A673 (cell line): ENCODE results near the gene EDAR. TPM values are rescaled to one million over a fixed set of nuclear protein-coding genes. Genes with fewer than 3 reads are reported as not detected.

Experiments used
- BruUV-seq: library from RNA; stranded (reverse); fragments of 400-500 nt; replicated peaks from 2 replicates; lab custom pipeline; 2021; lab: Mats Ljungman, UMichigan
- CTCF ChIA-PET: fragments of 300-600 bp; sonication (Branson Sonifier 250); formaldehyde crosslinking; loops from one replicate; lab custom pipeline; 2022; ENCODE audit warnings: antibody characterized with exemption; lab: Charles Lee
- POLR2A ChIA-PET: fragments of 300-600 bp; sonication (Branson Sonifier 250); formaldehyde crosslinking; loops from one replicate; lab custom pipeline; 2022; ENCODE audit warnings: antibody characterized with exemption; ENCODE audit not compliant: low non-redundant PET; lab: Charles Lee
- DNase-seq: peaks from one replicate; pipeline ENCODE4 v3.0.0-alpha.2; 2015; ENCODE audit warnings: low spot score
- H3K27ac ChIP-seq: fragments of 200-600 bp; sonication (generic); 2 replicates; pipeline ENCODE4 v1.5.1; 2016; ENCODE audit warnings: mixed run types, low read depth, mild to moderate bottlenecking, mixed read lengths, antibody characterized with exemption, low read length; ENCODE audit not compliant: poor library complexity, severe bottlenecking
- H3K27me3 ChIP-seq: fragments of 200-600 bp; sonication (generic); replicated peaks from 2 replicates; pipeline ENCODE4 v1.6.1; 2017; ENCODE audit warnings: mixed run types, low read depth, mild to moderate bottlenecking, mixed read lengths, antibody characterized with exemption, low read length; ENCODE audit not compliant: insufficient read depth, poor library complexity
- H3K36me3 ChIP-seq: fragments of 200-600 bp; sonication (generic); 2 replicates; pipeline ENCODE4 v1.6.1; 2016; ENCODE audit warnings: mixed run types, mild to moderate bottlenecking, mixed read lengths, antibody characterized with exemption, low read length; ENCODE audit not compliant: insufficient read depth, poor library complexity, severe bottlenecking
- H3K4me1 ChIP-seq: fragments of 200-600 bp; sonication (generic); 2 replicates; pipeline ENCODE4 v1.6.1; 2017; ENCODE audit warnings: mixed run types, mild to moderate bottlenecking, mixed read lengths, antibody characterized with exemption, low read length; ENCODE audit not compliant: insufficient read depth, poor library complexity, severe bottlenecking
- H3K4me3 ChIP-seq: fragments of 200-600 bp; sonication (generic); 2 replicates; pipeline ENCODE4 v1.5.1; 2016; ENCODE audit warnings: low read depth, mixed run types, mild to moderate bottlenecking, mixed read lengths, low read length; ENCODE audit not compliant: poor library complexity, severe bottlenecking
- H3K9me3 ChIP-seq: fragments of 200-600 bp; sonication (generic); 2 replicates; pipeline ENCODE4 v1.6.1; 2016; ENCODE audit warnings: mixed run types, low read depth, mild to moderate bottlenecking, mixed read lengths, antibody characterized with exemption, low read length; ENCODE audit not compliant: poor library complexity, severe bottlenecking
- CTCF ChIP-seq: fragments of 300-800, 200-600 bp; sonication (generic); conservative IDR thresholded peaks from 2 replicates; pipeline ENCODE4 v1.5.1; 2017; ENCODE audit warnings: low read depth, mild to moderate bottlenecking, antibody characterized with exemption, low read length, moderate library complexity, mixed read lengths
- EZH2 ChIP-seq: fragments of 200-600 bp; sonication (generic); IDR thresholded peaks from 2 replicates; pipeline ENCODE4 v1.6.1; 2017; ENCODE audit warnings: borderline replicate concordance, low read depth, mild to moderate bottlenecking, mixed read lengths, antibody characterized with exemption, low read length; ENCODE audit not compliant: poor library complexity, severe bottlenecking
- intact Hi-C: fragments of 100-400 bp; cut with micrococcal nuclease; formaldehyde crosslinking; loops from one replicate; pipeline ENCODE4 v1.10.0; 2022; ENCODE audit not compliant: unreplicated experiment
- total RNA-seq: library from RNA; stranded (reverse); gene quantifications from 2 replicates; pipeline ENCODE4 v1.2.3, GENCODE V29; 2021

EDAR gene
- total RNA-seq, 1 experiment from 2014 or later, result not detected

- TF ChIP-seq CTCF, result no peak
Observed at GRCh38 chr2:108852375-108852774, 136.6 kb downstream of the EDAR start.

GRCh38 chr2:108847000-108847399 lies 142.0 kb downstream of the EDAR start:
- TF ChIP-seq EZH2, result no peak
- no peak for TF ChIP-seq CTCF
- Histone ChIP-seq H3K4me1 (no peaks in the 10 kb centered on the region), H3K27me3 (no peaks in the 10 kb centered on the region), H3K36me3 (peaks cover 19% of the 10 kb centered on the region), H3K27ac (no peak overlapping the region), H3K9me3 (no peaks in the 10 kb centered on the region), H3K4me3 (no peak overlapping the region)
- CTCF ChIA-PET, result no interaction called here
- intact Hi-C loops, result no loop called here
- no TSS peak for BruUV-seq
- no peak for DNase-seq
- POLR2A ChIA-PET, result no interaction called here

More at GRCh38 chr2:108852375-108852774, 136.6 kb downstream of the EDAR start:
- no peak for DNase-seq
- POLR2A ChIA-PET, result no interaction called here
- Histone ChIP-seq H3K27ac (no peak overlapping the region), H3K36me3 (peaks cover 22% of the 10 kb centered on the region), H3K4me1 (no peaks in the 10 kb centered on the region), H3K4me3 (no peak overlapping the region), H3K27me3 (no peaks in the 10 kb centered on the region), H3K9me3 (no peaks in the 10 kb centered on the region)
- BruUV-seq, result no TSS peak
- CTCF ChIA-PET, result no interaction called here
- intact Hi-C loops, result loop anchor here (10.0 kb wide), 1 partner anchor 662 kb away; no protein-coding TSS in a partner anchor

- no peak overlapping the region for H3K27ac ChIP-seq
- TF ChIP-seq CTCF (no peak), EZH2 (no peak)
- no TSS peak for BruUV-seq
- no peaks in the 10 kb centered on the region for H3K27me3 ChIP-seq
- ChIA-PET POLR2A (no interaction called here), CTCF (no interaction called here)
- no peak overlapping the region for H3K4me3 ChIP-seq
- intact Hi-C loops, result no loop called here
- peaks cover 22% of the 10 kb centered on the region for H3K36me3 ChIP-seq
- no peak for DNase-seq
- no peaks in the 10 kb centered on the region for H3K9me3 ChIP-seq
- H3K4me1 ChIP-seq, result no peaks in the 10 kb centered on the region
Observed at GRCh38 chr2:108845923-108846322, 143.1 kb downstream of the EDAR start.

Other genes with a start within 250 kb of the EDAR start
- 25.5 and 25.8 TPM in 2 replicates for gene CCDC138, start 202.4 kb downstream of the EDAR start, total RNA-seq
- gene SH3RF3, start 140.0 kb upstream of the EDAR start, total RNA-seq, result 0.11 and 0.15 TPM in 2 replicates